IMR-90 (cell line): ENCODE measurements around the gene PIM1. TPM values are rescaled to one million over a fixed set of nuclear protein-coding genes. Genes with fewer than 3 reads are reported as not detected.

Experiments used
- ATAC-seq: fragments of 200-7000 bp; cut with Tn5 transposase; 2 replicates; pipeline ENCODE4 v1.9.1; 2020; ENCODE audit warnings: low read depth, mild to moderate bottlenecking, moderate library complexity
- BruUV-seq: library from RNA; stranded (reverse); fragments of 400-500 nt; replicated peaks from 2 replicates; lab custom pipeline; 2021; lab: Mats Ljungman, UMichigan
- CTCF ChIA-PET: fragments of 300-600 bp; formaldehyde crosslinking; extraction: SDS; loops from one replicate; lab custom pipeline; 2021; ENCODE audit warnings: antibody characterized with exemption; lab: Yijun Ruan, JAX
- POLR2A ChIA-PET: fragments of 300-600 bp; sonication (Branson Sonifier 250); formaldehyde crosslinking; loops from one replicate; lab custom pipeline; 2022; ENCODE audit warnings: antibody characterized with exemption; ENCODE audit not compliant: unreplicated experiment; lab: Charles Lee
- DNase-seq: peaks from one replicate; pipeline ENCODE4 v3.0.0; 2013
- H2AFZ ChIP-seq: replicated peaks from 2 replicates; pipeline ENCODE3; 2013; ENCODE audit warnings: low read length, mild to moderate bottlenecking; ENCODE audit not compliant: poor library complexity
- H2AK5ac ChIP-seq: 2 replicates; pipeline ENCODE4 v1.6.1; 2013; ENCODE audit warnings: low read depth, low read length, inconsistent platforms
- H2AK9ac ChIP-seq: replicated peaks from 2 replicates; pipeline ENCODE3; 2013; ENCODE audit warnings: mild to moderate bottlenecking, low read depth, low read length, moderate library complexity; ENCODE audit not compliant: poor library complexity
- H2BK120ac ChIP-seq: 2 replicates; pipeline ENCODE4 v1.6.1; 2013; ENCODE audit warnings: low read depth, low read length, inconsistent platforms
- H2BK15ac ChIP-seq: 3 replicates; pipeline ENCODE4 v1.6.1; 2013; ENCODE audit warnings: low read depth, low read length, inconsistent platforms
- H2BK20ac ChIP-seq: 2 replicates; pipeline ENCODE4 v1.6.1; 2013; ENCODE audit warnings: low read depth, mild to moderate bottlenecking, inconsistent platforms, low read length, moderate library complexity
- H2BK5ac ChIP-seq: 2 replicates; pipeline ENCODE4 v1.6.1; 2013; ENCODE audit warnings: mild to moderate bottlenecking, low read depth, low read length, inconsistent platforms; ENCODE audit not compliant: poor library complexity, severe bottlenecking
- H3K14ac ChIP-seq: replicated peaks from 2 replicates; pipeline ENCODE4 v1.6.1; 2013; ENCODE audit warnings: low read depth, low read length, inconsistent platforms
- H3K18ac ChIP-seq: 2 replicates; pipeline ENCODE4 v1.6.1; 2013; ENCODE audit warnings: low read depth, low read length, control low read depth
- H3K23ac ChIP-seq: 2 replicates; pipeline ENCODE4 v1.6.1; 2013; ENCODE audit warnings: low read depth, low read length, inconsistent platforms
- H3K27ac ChIP-seq: 2 replicates; pipeline ENCODE4 v1.5.1; 2013; ENCODE audit warnings: mild to moderate bottlenecking, control low read depth, low read length; ENCODE audit not compliant: insufficient read depth
- H3K27me3 ChIP-seq: 2 replicates; pipeline ENCODE4 v1.6.1; 2013; ENCODE audit warnings: low read length; ENCODE audit not compliant: control insufficient read depth, insufficient read depth
- H3K36me3 ChIP-seq: 2 replicates; pipeline ENCODE4 v1.6.1; 2013; ENCODE audit warnings: low read length, mixed read lengths; ENCODE audit not compliant: control insufficient read depth, insufficient read depth
- H3K4ac ChIP-seq: 2 replicates; pipeline ENCODE4 v1.6.1; 2013; ENCODE audit warnings: low read depth, low read length, inconsistent platforms
- H3K4me1 ChIP-seq: 2 replicates; pipeline ENCODE4 v1.6.1; 2013; ENCODE audit warnings: low read length, mixed read lengths; ENCODE audit not compliant: control insufficient read depth, insufficient read depth
- H3K4me2 ChIP-seq: 2 replicates; pipeline ENCODE4 v1.6.1; 2013; ENCODE audit warnings: low read depth, mild to moderate bottlenecking, control low read depth, low read length, moderate library complexity
- H3K4me3 ChIP-seq: 2 replicates; pipeline ENCODE4 v1.5.1; 2013; ENCODE audit warnings: low read depth, mild to moderate bottlenecking, control low read depth, low read length, moderate library complexity; ENCODE audit not compliant: insufficient read depth
- H3K56ac ChIP-seq: 2 replicates; pipeline ENCODE4 v1.6.1; 2013; ENCODE audit warnings: low read length, inconsistent platforms; ENCODE audit not compliant: insufficient read depth; ENCODE audit errors: extremely low read depth
- H3K79me1 ChIP-seq, 2 experiments: 2 replicates each; pipeline ENCODE4 v1.6.1; 2013; ENCODE audit warnings: low read length in 2 of 2, inconsistent platforms in 1 of 2, low read depth in 1 of 2
- H3K9ac ChIP-seq: 2 replicates; pipeline ENCODE4 v1.6.1; 2013; ENCODE audit warnings: low read depth, low read length, control low read depth
- H3K9me1 ChIP-seq: 2 replicates; pipeline ENCODE4 v1.6.1; 2013; ENCODE audit warnings: low read length, inconsistent platforms; ENCODE audit not compliant: insufficient read depth
- H3K9me3 ChIP-seq: 2 replicates; pipeline ENCODE4 v1.6.1; 2013; ENCODE audit warnings: low read length; ENCODE audit not compliant: control insufficient read depth, insufficient read depth
- H4K20me1 ChIP-seq: 2 replicates; pipeline ENCODE4 v1.6.1; 2013; ENCODE audit warnings: low read length, inconsistent platforms; ENCODE audit not compliant: insufficient read depth
- H4K5ac ChIP-seq: 2 replicates; pipeline ENCODE4 v1.6.1; 2013; ENCODE audit warnings: mild to moderate bottlenecking, low read depth, low read length, control low read depth
- H4K8ac ChIP-seq, 2 experiments: 2 replicates each; pipeline ENCODE4 v1.6.1; 2013; ENCODE audit warnings: low read depth in 2 of 2, low read length in 2 of 2, control low read depth in 1 of 2, inconsistent platforms in 1 of 2
- H4K91ac ChIP-seq: 2 replicates; pipeline ENCODE4 v1.6.1; 2013; ENCODE audit warnings: low read depth, low read length, inconsistent platforms; ENCODE audit not compliant: insufficient read depth
- FOS ChIP-seq: fragments of 150-350 bp; IDR thresholded peaks from 2 replicates; pipeline ENCODE4 v1.6.1; 2016; ENCODE audit warnings: low read depth, low read length
- MXI1 ChIP-seq: IDR thresholded peaks from 2 replicates; pipeline ENCODE4 v1.6.1; 2012; ENCODE audit warnings: low read depth, mild to moderate bottlenecking, low read length, moderate library complexity, borderline replicate concordance
- RAD21 ChIP-seq: IDR thresholded peaks from 2 replicates; pipeline ENCODE4 v1.6.1; 2012; ENCODE audit warnings: low read length, improper control_type of control experiment
- RCOR1 ChIP-seq: IDR thresholded peaks from 2 replicates; pipeline ENCODE4 v1.6.1; 2012; ENCODE audit warnings: mild to moderate bottlenecking, low read length, improper control_type of control experiment; ENCODE audit not compliant: insufficient replicate concordance
- RFX5 ChIP-seq: IDR thresholded peaks from 2 replicates; pipeline ENCODE4 v1.8.0; 2012; ENCODE audit warnings: low read depth, mild to moderate bottlenecking, low read length, moderate library complexity
- WGBS, 2 experiments: methylation state at CpG; one replicate each; pipeline versions ENCODE4 v1.1.5 to v1.1.7; 2013; ENCODE audit warnings: missing lambda C conversion rate in 2 of 2; ENCODE audit not compliant: insufficient read length in 1 of 2; ENCODE audit errors: extremely low coverage in 2 of 2; 5-methylcytosine and 5-hydroxymethylcytosine counted together
- dilution Hi-C: fragments of 300-500 bp; cut with HindIII; formaldehyde crosslinking; loops from one replicate; pipeline ENCODE4 v1.14.3; 2018; ENCODE audit warnings: low sequenced_read_pairs; ENCODE audit not compliant: unreplicated experiment
- in situ Hi-C: fragments of 300-500 bp; cut with MboI; formaldehyde crosslinking; loops from 3 replicates; pipeline ENCODE4 v1.14.3; 2019; ENCODE audit warnings: low sequenced_read_pairs, inconsistent platforms, mixed read lengths
- intact Hi-C: fragments of 100-400 bp; cut with micrococcal nuclease; formaldehyde crosslinking; loops from 2 replicates; pipeline ENCODE4 v1.10.0; 2022
- polyA plus RNA-seq, 3 experiments: library from polyadenylated mRNA; depleted of rRNA; stranded (reverse); fragments of >200 nt; gene quantifications; 2 replicates each; pipeline ENCODE4 v1.2.3, GENCODE V29; 2012; ENCODE audit warnings: low replicate concordance in 1 of 3
- total RNA-seq: library from RNA; depleted of rRNA; stranded (reverse); fragments of >200 nt; gene quantifications from 2 replicates; pipeline ENCODE4 v1.2.3, GENCODE V29; 2012
- TF ChIP-seq, protein P1 (sequence below): fragments of 150-350 bp; IDR thresholded peaks from 2 replicates; pipeline ENCODE4 v1.6.1; 2016; ENCODE audit warnings: low read depth, mild to moderate bottlenecking, low read length, moderate library complexity, borderline replicate concordance

The PIM1 gene
- total and polyA plus RNA-seq, 2 of the 4 experiments (the other 2 are of a cell fraction): 7.2 to 18.5 TPM

DNA sequence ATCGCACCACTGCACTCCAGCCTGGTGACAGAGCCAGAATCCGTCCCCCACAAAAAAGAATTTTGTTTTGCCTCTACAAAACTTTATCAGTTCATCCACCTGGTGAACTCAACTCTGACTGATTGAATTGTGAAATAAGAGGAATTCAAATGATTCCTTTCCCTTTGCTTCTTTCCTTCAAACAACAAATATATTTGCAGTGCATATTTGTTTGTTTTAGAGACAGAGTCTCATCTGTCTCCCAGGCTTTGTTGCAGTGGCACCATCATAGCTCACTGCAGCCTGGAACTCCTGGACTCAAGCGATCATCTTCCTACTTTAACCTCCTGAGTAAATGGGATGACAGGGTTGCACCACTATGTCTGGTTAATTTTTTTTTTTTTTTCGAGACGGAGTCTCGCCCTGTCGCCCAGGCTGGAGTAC is 23.2 kb upstream of the PIM1 start:
- H2BK20ac ChIP-seq: no peak overlapping the region

More for the DNA sequence above, 23.2 kb upstream of the PIM1 start:
- Histone ChIP-seq H3K9ac (no peak overlapping the region), H3K79me1 (no peaks in the 10 kb centered on the region; a peak in 1 of 4 replicates), H3K18ac (peak overlapping the region; percentile 33; the same call in 1 of the 2 replicates), H3K36me3 (no peaks in the 10 kb centered on the region), H2AK5ac (0 out of 2 replicates have a peak overlapping the region, but pooled peaks have one; percentile 8), H4K8ac (0 out of 4 replicates have a peak overlapping the region, but pooled peaks of 1 of the 2 experiments have one; percentile 28), H4K5ac (no peak overlapping the region; the same call in 1 of the 2 replicates), H3K4me2 (no peak overlapping the region), H3K27me3 (no peaks in the 10 kb centered on the region), H3K4me3 (no peak overlapping the region), H2BK5ac (no peak overlapping the region), H3K4me1 (peaks cover 18% of the 10 kb centered on the region), H3K9me1 (peaks cover 4% of the 10 kb centered on the region; the same call in 1 of the 2 replicates), H2AK9ac (no peak overlapping the region), H2AFZ (no peak overlapping the region), H3K4ac (0 out of 2 replicates have a peak overlapping the region, but pooled peaks have one; percentile 0), H3K14ac (0 out of 2 replicates have a peak overlapping the region, but pooled peaks have one; percentile 8), H3K23ac (no peak overlapping the region), H3K9me3 (no peaks in the 10 kb centered on the region), H2BK120ac (no peak overlapping the region; the same call in 1 of the 2 replicates), H3K56ac (no peak overlapping the region), H2BK15ac (0 out of 3 replicates have a peak overlapping the region, but pooled peaks have one; percentile 28), H3K27ac (no peak overlapping the region), H4K20me1 (no peaks in the 10 kb centered on the region), H4K91ac (no peak overlapping the region; the same call in 1 of the 2 replicates)
- BruUV-seq: no TSS peak
- CTCF ChIA-PET: no interaction called here
- dilution Hi-C loops: no loop called here
- in situ Hi-C loops: no loop called here
- intact Hi-C loops: no loop called here
- no CpG with 5 or more reads among the region's 7 CpGs for WGBS, 2 experiments
- DNase-seq (no peak), ATAC-seq (no peak)
- POLR2A ChIA-PET: no interaction called here
- TF ChIP-seq RCOR1 (no peak), MXI1 (no peak), FOS (no peak), RAD21 (no peak), RFX5 (no peak)
- TF ChIP-seq, protein P1, sequence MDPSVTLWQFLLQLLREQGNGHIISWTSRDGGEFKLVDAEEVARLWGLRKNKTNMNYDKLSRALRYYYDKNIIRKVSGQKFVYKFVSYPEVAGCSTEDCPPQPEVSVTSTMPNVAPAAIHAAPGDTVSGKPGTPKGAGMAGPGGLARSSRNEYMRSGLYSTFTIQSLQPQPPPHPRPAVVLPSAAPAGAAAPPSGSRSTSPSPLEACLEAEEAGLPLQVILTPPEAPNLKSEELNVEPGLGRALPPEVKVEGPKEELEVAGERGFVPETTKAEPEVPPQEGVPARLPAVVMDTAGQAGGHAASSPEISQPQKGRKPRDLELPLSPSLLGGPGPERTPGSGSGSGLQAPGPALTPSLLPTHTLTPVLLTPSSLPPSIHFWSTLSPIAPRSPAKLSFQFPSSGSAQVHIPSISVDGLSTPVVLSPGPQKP: no peak
